ENCODE measurements around the gene TBCC. TPM values are rescaled to one million over a fixed set of nuclear protein-coding genes. Genes with fewer than 3 reads are reported as not detected.

The TBCC gene
- 10 to 100 TPM; 16.6 to 39.6 (median 27.7) TPM for total RNA-seq
- 10 to 100 TPM; 30.6 to 35.9 (median 35.4) TPM for polyA plus RNA-seq

GRCh38 chr6:42745640-42746462 is at the start of gene TBCC:
Gene TBCC, minus strand, starts transcription at chr6:42746103. Its CDS starts 30 bp downstream, at chr6:42746073.
- Histone ChIP-seq H3K9me3 (no peaks in the 10 kb centered on the region), H3K27me3 (no peaks in the 10 kb centered on the region), H3K4me1 (peaks cover 0 to 35% (median 31%) of the 10 kb centered on the region in 4 donors), H3K27ac (peak within 1 kb of the TSS; percentile 91 to 99 (median 98)), H3K4me3 (peak within 1 kb of the TSS; percentile 69 to 100 (median 86)), H3K36me3 (no peaks in the 10 kb centered on the region)
- TF ChIP-seq POLR2AphosphoS5 (IDR thresholded peaks at IDR 0.05) = peak; percentile 97 to 100 (median 99)
- no peak for TF ChIP-seq EP300 (IDR thresholded peaks at IDR 0.05)
- no peak for TF ChIP-seq CTCF (IDR thresholded peaks at IDR 0.05)
- TF ChIP-seq POLR2A (IDR thresholded peaks at IDR 0.05) = peak; percentile 95 to 98
- 0% methylated on average over 57 of the region's 57 CpGs for WGBS, 2 donors
- peak; percentile 99 for DNase-seq
- intact Hi-C loops (cut with DNase I) = loop anchor here (1.0 to 2.0 kb wide), 4 partner anchors 19 to 135 kb away; partner anchors contain the start of gene BICRAL

- intact Hi-C loops (cut with DNase I) = no loop called here
- WGBS, 2 donors = 99 to 100% methylated on average over 1 of the region's 1 CpG
- H3K4me3 ChIP-seq = no peak overlapping the region
- peaks cover 0 to 23% (median 9%) of the 10 kb centered on the region in 4 donors for H3K4me1 ChIP-seq
- no peak overlapping the region for H3K27ac ChIP-seq
- TF ChIP-seq POLR2A (IDR thresholded peaks at IDR 0.05) (no peak), EP300 (IDR thresholded peaks at IDR 0.05) (no peak), POLR2AphosphoS5 (IDR thresholded peaks at IDR 0.05) (no peak), CTCF (IDR thresholded peaks at IDR 0.05) (no peak)
- H3K9me3 ChIP-seq = no peaks in the 10 kb centered on the region
- DNase-seq = no peak
- H3K36me3 ChIP-seq = no peaks in the 10 kb centered on the region
- H3K27me3 ChIP-seq = no peaks in the 10 kb centered on the region
These were observed 49.7 kb upstream of the TBCC start for GRCh38 chr6:42795651-42796050.

GRCh38 chr6:42791706-42792320 is 45.9 kb upstream of the TBCC start:
- Histone ChIP-seq H3K4me3 (no peak overlapping the region), H3K9me3 (no peaks in the 10 kb centered on the region), H3K27me3 (no peaks in the 10 kb centered on the region), H3K4me1 (peaks cover 0 to 52% (median 38%) of the 10 kb centered on the region in 4 donors), H3K36me3 (no peaks in the 10 kb centered on the region), H3K27ac (peak overlapping the region in 3 of 4 donors; percentile 57 to 64 (median 63))
- TF ChIP-seq CTCF (IDR thresholded peaks at IDR 0.05) (no peak), POLR2A (IDR thresholded peaks at IDR 0.05) (no peak), POLR2AphosphoS5 (IDR thresholded peaks at IDR 0.05) (peak in 1 of 4 donors; percentile 5), EP300 (IDR thresholded peaks at IDR 0.05) (no peak)
- 41 to 83% methylated on average over 3 of the region's 3 CpGs for WGBS, 2 donors
- intact Hi-C loops (cut with DNase I) = no loop called here
- no peak for DNase-seq

- no peaks in the 10 kb centered on the region for H3K9me3 ChIP-seq
- DNase-seq = no peak
- H3K27me3 ChIP-seq = no peaks in the 10 kb centered on the region
- H3K4me1 ChIP-seq = peaks cover 0 to 63% (median 49%) of the 10 kb centered on the region in 4 donors
- no peak for TF ChIP-seq CTCF (IDR thresholded peaks at IDR 0.05)
- no peak for TF ChIP-seq POLR2A (IDR thresholded peaks at IDR 0.05)
- TF ChIP-seq EP300 (IDR thresholded peaks at IDR 0.05) = no peak
- no peak for TF ChIP-seq POLR2AphosphoS5 (IDR thresholded peaks at IDR 0.05)
- no peaks in the 10 kb centered on the region for H3K36me3 ChIP-seq
- peak overlapping the region; percentile 56 to 64 (median 60) for H3K27ac ChIP-seq
- WGBS, 2 donors = 68 to 76% methylated on average over 5 of the region's 5 CpGs
- intact Hi-C loops (cut with DNase I) = no loop called here
- peak overlapping the region in 1 of 4 donors; percentile 2 for H3K4me3 ChIP-seq
These were observed 44.8 kb upstream of the TBCC start for GRCh38 chr6:42790549-42791181.

All from sigmoid colon (tissue), 7 donors.